Mesenteric fat pad (tissue), 1 donor: ENCODE measurements around the gene BANP. TPM values are rescaled to one million over a fixed set of nuclear protein-coding genes. Genes with fewer than 3 reads are reported as not detected.
"Not testable (repeated sequence)": the region's sequence is repeated elsewhere in the genome, so short reads cannot be mapped to it uniquely, and the experiment has no call there.

ENCODE experiments used
- DNase-seq: peaks from one replicate; pipeline ENCODE4 v3.0.0-alpha.2; 2020; ENCODE audit warnings: low spot score
- total RNA-seq: library from RNA; stranded (reverse); fragmentation: NEBNext Ultra II Directional; extraction: Animal tissue kit (Norgen Biotek cat#: 25700); gene quantifications from one replicate; pipeline ENCODE4 v1.2.1, GENCODE V29; 2021
- donor health status: DM: yes; HTN: yes; CAD: no.

BANP gene
- total RNA-seq, 1 donor from 2014 or later = 28.8 TPM

DNA sequence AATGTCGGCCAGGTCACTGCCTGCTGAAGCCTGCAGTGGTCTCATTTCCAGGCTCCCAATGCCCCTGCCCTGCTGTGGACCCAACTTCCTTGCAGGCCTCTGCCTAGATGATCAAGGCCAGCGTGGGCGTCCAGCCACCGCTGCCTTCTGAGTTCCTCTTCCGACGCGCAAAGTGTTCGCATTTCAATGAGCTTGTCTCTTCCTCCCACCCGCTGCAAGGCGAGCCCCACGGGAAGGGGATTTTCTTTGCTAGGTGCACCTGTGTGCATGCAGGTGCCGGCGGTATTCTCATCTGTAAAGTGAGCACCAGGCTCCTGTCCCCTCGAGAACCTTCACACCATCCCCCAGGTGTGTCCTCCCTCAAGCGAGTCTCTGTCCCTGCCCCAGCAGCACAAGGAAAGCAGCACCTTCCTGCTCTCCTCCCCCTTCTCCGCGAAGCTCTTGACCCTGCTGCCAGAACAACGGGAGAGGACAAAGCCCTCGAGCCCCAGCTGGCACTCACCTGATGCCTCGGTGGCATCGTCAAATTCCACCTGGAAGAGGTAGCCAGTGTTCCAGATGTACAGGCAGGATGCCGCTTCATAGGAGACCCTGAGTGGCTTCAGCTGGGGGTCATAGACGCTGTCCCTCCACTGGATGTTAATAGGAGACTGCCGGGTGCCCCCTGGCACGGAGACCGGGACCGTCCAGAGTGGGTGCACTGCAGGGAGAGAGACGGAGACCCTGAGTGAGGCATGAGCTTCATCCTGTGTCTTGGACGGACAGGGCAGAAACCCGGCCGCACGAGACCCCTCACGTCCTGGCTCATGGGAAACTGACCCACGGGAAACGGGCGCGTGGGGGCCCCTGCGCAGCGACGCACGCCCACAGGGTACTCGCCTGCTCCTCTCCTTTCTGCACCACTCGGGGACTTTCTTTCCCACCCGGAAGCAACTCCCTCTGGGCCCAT is 24.7 kb upstream of the BANP start:
- no peak for DNase-seq

DNA sequence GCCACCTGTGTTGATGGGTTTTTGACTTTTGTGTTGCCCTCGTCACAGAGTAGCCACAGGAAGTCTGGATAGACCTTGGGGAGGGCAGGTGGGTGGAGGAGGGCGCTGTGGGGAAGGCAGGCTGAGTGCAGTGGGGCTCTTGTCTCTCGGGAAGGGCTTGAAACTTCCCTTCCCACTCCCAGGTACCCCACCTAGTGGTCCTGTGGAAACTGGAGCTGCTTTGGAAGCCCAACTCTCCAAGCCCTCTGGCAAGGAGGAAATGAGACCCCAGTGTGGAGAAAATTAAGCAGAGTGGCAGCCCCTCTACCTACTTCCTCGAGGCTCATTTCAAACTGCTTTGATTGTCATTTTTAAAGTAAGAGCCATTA is 24.1 kb upstream of the BANP start:
- no peak for DNase-seq

DNA sequence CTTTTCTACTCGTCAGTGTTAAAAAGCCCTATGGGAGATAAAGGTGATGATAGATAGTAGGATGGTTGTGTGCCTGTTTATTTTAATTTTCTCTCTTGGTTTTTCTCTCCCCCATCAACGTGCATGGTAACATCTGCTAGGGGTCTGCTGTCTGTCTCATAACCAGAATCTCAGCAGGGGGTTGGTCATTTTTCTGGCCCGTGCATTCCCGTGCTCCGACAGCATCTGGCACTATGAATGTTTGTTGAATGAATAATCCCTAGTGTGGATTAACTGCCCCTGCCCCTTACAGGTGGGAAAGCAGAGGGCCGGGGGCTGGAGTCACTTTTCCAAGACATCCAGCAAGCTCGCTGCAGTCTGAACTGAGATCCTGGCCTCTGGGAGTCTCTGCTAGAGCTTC is 21.2 kb upstream of the BANP start:
- DNase-seq = no peak

DNA sequence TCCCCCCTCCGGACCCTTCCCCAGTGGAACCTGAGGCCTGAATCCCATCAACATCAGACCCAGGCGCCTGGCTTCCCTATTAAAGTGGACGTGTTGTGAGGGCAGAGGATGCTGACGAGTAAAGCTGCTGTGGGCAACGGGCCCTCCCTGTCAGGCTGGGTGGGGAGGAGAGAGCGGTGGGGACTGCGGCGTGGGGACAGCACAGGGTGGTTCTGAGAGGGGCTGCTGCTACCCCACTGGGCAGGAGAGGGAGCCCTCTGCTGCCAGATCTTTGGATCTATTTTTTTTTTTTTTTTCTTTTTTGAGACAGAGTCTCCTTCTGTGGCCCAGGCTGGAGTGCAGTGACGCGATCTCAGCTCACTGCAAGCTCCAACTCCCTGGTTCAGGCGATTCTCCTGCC is 20.8 kb upstream of the BANP start:
- no peak for DNase-seq

DNA sequence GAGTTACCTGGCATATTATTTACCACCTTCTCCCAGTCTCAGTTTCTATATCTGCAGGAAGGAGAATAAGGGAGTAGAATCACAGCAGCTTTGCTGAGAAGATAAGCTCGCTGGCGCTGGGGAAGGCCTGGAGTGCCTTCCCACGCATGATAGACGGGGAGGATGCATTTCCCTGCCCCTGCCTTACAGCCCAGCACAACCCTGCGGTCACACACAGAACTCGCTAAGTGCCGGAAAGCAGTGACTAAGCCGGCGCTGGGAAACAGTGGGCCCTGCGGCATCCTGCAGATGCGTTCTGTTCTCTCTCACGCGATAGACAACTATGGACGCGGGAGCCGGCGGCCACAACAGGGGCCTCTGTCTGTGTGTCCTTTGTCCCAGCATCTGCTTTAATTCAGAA is 19.7 kb upstream of the BANP start:
- DNase-seq = no peak

DNA sequence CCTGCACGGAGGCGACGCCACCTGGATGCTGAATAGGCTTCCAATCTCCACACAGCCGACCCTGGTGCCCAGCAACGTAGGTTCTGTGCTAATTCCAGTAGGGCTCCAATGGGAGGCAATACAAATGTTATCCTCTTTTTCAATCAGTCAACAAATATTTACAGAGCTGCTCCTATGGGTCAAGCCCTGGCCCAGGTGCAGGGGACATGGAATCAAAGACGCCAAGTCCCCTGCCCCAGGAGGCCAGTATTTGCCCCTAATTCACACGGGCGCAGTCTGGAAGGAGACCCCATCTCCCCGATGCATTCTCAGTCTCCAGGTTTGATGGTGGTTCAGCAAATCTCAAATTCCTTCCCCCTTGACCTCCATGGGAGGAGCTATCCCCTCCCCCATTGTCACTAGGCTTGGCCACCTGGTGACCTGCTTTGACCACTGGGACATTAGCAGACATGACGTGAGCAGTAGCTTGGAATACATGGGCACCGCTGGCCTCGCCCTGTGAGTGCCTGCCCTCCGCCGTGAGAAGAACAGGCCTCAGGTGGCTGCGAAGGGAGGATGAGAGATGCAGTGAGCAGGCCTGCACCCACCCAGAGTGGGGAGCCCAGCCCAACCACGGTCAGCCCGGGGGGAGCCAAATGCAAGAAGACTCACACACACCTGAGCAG is 18.6 kb upstream of the BANP start:
- DNase-seq = not testable (repeated sequence)

DNA sequence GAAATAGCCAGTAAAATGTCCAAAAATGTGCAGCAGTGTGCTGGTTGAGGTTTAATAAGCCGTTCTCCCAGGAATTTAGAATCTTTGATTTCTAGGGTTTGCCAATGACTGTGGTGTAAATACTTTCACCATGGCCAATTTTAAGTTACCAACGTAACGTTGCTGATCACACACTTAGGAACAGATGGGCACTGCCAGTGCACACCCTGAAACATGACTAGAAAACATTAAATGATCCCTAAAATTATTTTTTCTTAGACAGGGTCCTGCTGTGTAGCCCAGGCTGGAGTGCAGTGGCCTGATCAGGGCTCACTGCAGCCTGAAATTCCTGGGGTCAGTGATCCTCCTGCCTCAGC is 18.1 kb upstream of the BANP start:
- no peak for DNase-seq

DNA sequence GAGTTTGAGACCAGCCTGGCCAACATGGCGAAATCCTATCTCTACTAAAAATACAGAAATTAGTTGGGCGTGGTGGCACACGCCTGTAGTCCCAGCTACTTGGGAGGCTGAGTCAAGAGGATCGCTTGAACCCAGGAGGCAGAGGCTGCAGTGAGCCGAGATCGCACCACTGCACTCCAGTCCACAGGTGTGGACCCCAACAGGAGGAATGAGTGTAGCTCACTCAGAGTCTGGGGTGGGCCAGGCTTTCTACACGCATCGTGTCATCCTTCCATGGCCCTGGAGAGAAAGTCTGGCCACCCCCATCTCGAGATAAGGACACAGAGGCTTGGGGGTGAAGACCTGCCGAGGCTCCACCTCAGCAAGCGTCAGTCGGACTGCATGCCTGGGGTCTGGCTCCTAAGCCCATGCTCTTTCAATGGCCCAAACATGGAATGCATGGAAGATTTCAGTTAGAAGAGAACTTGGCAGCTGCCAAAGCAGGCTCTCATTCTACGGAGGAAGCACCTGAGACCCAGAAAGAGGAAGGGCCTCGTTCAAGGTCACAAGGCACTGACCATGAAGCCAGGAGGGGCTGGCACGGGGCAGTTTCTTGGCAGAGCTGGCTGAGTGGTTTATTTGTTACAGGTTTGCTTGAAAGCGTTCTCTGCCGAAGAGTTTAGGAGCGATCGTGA is 16.3 kb upstream of the BANP start:
- DNase-seq = not testable (repeated sequence)

DNA sequence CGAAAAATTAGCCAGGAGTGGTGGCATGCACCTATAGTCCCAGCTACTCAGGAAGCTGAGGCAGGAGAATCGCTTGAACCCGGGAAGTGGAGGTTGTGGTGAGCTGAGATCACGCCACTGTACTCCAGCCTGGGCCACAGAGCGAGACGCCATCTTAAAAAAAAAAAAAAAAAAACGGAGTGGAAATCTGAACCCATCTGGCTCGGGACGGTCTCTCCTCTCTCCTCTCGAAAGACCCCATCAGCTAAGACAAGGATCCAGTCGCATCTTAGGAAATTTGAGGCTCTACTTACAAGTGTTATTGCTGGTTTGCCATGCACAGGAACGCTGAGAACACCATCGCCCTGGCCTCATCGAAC is 15.2 kb upstream of the BANP start:
- DNase-seq = not testable (repeated sequence)

DNA sequence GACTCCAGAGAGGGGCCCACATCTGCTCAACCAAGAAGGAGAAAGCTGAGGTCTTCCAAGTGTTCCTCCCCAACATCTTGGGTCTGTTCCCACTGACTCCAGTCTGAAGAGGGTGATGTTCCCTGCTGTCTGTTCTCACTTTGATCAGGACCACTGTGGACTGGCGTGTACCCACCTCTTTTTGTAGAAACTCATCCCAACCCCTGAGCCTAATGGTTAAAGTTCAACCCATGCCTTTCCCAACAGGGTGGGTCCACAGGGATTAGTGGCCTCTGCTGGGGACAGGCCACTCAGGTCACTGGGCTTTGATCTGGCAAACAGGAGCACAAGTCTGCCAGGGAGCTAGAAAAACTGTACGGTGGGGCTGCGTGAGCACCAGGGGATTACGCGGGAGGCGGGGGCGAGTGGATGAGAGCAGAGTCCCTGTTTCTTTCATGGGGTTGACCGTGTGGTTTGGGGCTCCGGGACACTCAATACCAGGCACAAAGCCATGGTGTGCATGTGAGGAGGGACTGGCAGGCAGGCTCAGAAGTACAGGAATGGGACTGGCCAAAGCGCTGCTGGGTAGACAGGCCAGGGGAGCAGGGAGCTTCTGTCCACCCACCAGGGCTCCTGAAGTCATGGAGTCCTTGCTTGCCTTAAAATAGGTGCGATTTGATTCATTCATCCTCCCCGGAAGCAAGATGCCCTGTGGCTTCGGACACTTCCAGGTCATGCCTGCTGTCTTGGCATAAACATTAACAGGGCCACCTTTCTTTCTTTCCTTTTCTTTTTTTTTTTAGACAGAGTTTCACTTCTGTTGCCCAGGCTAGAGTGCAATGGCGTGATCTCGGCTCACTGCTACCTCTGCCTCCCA is 14.6 kb upstream of the BANP start, which contains the start of gene CA5A:
TSS of gene CA5A (minus strand) at position 155 of the 856 bp plus-strand sequence. CDS start at position 76, 79 bp downstream.
- DNase-seq = no peak

DNA sequence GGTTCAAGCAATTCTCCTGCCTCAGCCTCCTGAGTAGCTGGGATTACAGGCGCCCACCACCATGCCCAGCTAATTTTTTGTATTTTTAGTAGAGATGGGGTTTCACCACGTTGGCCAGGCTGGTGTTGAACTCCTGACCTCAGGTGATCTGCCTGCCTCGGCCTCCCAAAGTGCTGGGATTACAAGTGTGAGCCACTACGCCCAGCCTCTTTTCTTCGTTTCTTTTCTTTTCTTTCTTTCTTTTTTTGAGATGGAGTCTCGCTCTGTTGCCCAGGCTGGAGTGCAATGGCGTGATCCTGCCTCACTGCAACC is 14.0 kb upstream of the BANP start:
- not testable (repeated sequence) for DNase-seq

DNA sequence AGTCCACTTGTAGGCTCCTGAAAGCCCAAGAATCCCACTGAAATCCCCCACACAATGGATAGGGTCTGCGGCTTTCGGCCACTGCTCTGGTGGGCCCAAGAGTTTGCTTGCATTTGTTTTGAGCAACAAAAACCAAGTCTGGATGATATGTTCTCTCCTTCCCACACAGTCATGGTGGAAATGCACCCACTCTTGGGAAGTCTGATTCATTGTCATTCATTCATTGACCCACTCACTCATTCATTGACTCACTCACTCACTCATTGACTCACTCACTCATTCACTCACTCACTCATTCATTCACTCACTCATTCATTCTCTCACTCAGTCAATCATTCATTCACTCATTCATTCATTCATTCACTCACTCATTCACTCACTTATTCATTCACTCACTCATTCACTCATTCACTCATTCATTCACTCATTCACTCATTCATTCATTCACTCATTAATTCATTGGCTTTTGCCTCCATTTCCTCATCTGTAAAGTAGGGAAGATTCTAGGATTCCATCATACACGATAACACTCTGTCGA is 12.8 kb upstream of the BANP start:
- no peak for DNase-seq

DNA sequence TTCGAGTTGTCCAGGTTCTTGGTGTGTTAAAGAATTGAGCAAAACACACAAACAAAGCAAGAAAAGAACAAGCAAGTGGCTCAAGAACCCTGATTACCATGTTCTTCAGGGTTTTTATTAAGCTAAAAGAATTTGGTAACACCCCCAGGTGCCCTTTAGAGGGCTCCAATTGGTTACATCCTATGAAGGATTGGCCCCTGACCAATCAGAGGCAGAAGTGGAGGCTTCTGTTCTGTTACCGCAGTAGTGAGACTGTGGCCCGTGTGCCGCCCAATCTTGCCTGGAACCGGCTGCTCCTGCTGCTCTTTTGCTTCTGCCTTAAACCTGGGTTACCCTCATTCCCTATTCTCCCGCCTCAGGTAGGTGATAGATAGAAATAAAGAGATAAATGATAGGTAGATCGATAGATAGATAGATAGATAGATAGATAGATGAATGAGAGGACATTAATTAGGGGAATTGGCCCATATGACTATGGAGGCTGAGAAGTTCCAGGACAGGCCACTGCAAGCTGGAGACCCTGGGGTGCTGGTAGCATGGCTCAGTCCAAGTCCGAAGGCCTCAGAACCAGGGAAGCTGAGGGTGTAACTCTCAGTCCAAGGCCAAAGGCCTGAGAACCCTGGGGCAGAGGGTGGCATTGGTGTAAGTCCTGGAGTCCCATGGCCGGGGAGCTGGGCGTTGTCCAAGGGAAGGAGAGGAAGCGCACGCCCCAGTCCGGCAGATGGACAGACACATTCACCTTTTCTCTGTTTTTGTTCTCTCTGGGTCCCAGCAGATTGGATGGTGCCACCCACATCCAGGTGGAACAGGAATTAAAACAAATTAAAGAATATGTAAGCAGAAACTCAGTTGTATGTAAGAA is 11.4 kb upstream of the BANP start:
- DNase-seq = no peak

DNA sequence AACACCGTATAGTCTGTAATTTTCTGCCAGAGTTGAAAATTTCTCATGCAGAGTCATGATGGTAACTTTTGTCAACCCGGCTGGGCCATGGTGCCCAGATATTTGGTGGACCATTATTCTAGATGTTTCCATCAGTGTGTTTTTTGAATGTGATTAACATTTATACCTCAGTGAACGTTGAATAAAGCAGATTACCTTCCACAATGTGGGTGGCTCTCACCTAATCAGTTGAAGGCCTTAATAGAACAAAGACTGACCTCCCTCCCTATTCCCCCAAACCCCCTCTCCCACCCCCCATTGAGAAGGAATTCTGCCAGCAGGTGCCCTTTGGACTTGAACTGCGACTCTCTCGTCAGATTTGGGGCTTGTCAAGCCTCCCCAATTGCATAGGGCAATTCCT is 8.6 kb upstream of the BANP start:
- DNase-seq = no peak

DNA sequence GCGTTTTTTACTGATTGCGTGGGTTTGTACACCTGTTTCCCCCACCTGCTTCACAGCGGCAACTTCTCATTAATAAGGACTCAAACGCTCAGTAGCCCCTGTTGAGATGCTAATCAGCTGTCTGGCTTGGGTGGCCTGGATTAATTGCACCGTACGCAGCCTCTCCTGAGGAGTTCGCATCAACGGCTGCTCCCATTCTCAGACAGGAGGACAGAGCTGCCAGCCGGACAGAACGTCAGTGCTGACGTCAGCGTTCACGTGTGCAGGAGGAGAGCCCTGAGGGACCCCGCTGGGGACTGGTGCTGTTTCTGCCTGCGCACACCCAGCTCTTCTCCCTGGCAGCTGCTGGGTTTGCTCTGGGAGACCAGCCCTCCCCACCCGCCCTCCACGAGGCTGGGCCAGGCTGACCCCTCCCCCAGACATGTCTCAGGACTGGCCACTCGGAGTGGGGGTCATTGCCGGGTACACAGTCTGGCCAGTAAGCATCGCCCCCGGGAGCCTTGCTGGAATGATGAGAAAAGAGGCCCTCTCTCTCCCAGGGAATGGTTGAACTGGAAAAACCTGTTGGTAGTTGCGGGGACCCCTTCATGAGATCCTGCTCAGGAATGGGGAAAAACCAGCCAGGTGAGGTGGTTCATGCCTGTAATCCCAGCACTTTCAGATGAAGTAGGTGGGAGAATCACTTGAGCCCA is 5.7 kb upstream of the BANP start:
- DNase-seq = no peak

DNA sequence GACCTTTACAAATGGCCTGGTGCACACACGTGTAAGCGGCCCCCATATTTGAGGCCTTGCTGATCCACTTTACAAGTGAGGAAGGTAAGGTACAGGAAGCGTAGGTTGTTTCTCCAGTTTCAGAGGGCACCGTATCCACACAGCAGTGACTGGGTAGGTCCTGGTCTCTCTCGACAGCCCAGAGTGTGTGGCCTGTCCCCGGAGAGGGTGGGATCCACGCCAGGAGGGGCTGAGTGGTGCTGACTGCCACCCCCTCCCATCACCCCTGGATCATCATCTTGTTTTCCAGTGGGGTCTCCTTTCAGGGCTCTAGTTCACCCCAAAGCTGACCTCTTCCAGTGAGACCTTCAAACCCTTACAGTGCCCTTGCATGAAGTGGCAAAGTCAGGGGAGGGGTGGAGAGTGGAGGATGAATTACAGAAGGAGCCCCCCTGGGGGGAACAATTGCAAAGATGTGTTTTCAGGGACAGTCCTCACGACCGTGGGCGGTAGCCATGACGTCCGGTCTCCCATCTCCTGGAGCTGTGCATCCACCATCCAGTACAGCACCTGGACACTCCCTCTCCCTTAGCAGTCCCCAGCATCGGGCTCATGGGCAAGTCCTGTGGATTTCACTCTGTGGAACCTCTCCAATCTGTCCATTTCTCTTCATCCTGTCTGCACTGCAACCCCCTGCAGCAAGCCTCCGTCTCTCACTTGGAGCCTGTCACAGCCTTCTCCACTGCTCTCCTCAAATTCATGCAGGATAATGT is 4.5 kb upstream of the BANP start:
- DNase-seq = no peak

DNA sequence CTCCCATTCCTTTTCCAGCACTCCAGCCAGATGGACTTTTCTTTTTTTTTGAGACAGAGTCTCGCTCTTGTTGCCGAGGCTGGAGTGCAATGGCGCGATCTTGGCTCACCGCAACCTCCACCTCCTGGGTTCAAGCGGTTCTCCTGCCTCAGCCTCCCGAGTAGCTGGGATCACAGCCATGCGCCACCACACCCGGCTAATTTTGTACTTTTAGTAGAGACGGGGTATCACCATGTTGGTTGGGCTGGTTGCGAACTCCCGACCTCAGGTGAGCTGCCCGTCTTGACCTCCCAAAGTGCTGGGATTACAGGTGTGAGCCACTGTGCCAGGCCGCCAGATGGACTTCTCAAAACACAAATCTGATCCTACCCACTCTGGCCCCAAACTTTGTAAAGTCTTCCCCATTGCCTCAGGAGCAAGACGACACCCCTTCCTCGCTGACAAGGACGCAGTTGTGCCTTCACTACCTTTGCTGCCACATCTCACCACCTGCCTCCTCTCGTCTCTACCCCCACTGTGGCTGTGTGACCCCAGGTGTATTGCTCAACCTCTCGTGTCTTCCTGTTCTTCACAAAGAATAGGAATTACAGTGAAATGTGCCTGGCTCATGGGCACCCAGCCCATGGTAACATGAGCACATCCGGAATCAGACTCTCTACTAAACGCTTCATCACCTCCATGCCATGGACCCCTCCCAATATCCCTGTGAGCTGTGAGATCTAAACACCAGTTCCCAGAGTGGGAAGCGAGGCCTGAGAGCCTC is 3.7 kb upstream of the BANP start:
- no peak for DNase-seq

DNA sequence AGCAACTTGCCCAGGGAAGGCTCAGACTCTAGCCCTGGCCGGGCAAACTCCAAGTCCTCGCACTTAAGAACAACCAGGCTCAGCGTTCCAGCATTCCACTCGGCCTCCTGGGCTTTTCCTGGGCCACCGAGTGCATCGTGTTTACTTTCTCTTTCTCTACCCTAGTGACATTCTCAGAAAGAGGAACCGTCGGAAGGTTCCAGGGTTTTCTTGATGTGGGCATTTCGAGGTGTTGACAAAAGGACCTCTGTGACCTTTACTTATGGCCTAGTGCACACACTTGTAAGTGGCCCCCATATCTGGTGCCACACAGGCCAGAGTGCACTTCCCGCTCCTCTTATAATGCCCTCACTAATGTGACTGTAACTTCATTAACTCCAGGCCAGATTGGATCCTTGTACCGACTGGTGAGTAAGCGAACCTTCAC is 3.1 kb upstream of the BANP start:
- DNase-seq = no peak
